GM04504 (cell line): ENCODE measurements around the gene NPIPB2.
"Not testable (repeated sequence)": the region's sequence is repeated elsewhere in the genome, so short reads cannot be mapped to it uniquely, and the experiment has no call there.

Experiments used
- DNase-seq: peaks from one replicate; pipeline ENCODE4 v3.0.0-alpha.2; 2012; ENCODE audit warnings: low read depth

Gene NPIPB2

GRCh38 chr16:11957591-11958395 lies 15.9 kb upstream of the NPIPB2 start:
- DNase-seq, result no peak

- DNase-seq, result no peak
Observed at GRCh38 chr16:11956558-11956957, 14.7 kb upstream of the NPIPB2 start.

- peak; percentile 96 for DNase-seq
Observed at GRCh38 chr16:11955713-11956123, 13.9 kb upstream of the NPIPB2 start.

GRCh38 chr16:11953576-11953975 lies 11.7 kb upstream of the NPIPB2 start:
- not testable (repeated sequence) for DNase-seq

GRCh38 chr16:11950388-11950787 lies 8.5 kb upstream of the NPIPB2 start:
- DNase-seq, result no peak

GRCh38 chr16:11949527-11949926 lies 7.7 kb upstream of the NPIPB2 start:
- peak; percentile 31 for DNase-seq

GRCh38 chr16:11948819-11949218 lies 7.0 kb upstream of the NPIPB2 start:
- no peak for DNase-seq

GRCh38 chr16:11946433-11946832 lies 4.6 kb upstream of the NPIPB2 start:
- DNase-seq, result no peak

GRCh38 chr16:11927350-11927749 lies 14.5 kb downstream of the NPIPB2 start:
- DNase-seq, result not testable (repeated sequence)

- not testable (repeated sequence) for DNase-seq
Observed at GRCh38 chr16:11924046-11924445, 17.8 kb downstream of the NPIPB2 start.

GRCh38 chr16:11916524-11917285 lies 25.1 kb downstream of the NPIPB2 start:
- no peak for DNase-seq

GRCh38 chr16:11915644-11916523 lies 26.0 kb downstream of the NPIPB2 start, which contains the start of gene GSPT1:
Gene GSPT1 (minus strand): TSS chr16:11915956. CDS start chr16:11915720, 236 bp downstream.
- peak; percentile 96 for DNase-seq

GRCh38 chr16:11915114-11915643 lies 26.7 kb downstream of the NPIPB2 start:
- no peak for DNase-seq

GRCh38 chr16:11914210-11915113 lies 27.4 kb downstream of the NPIPB2 start:
- no peak for DNase-seq

GRCh38 chr16:11913425-11914079 lies 28.3 kb downstream of the NPIPB2 start:
- no peak for DNase-seq

GRCh38 chr16:11909653-11910545 lies 31.9 kb downstream of the NPIPB2 start:
- no peak for DNase-seq

GRCh38 chr16:11907160-11907970 lies 34.5 kb downstream of the NPIPB2 start:
- DNase-seq, result no peak

- no peak for DNase-seq
Observed at GRCh38 chr16:11903906-11904305, 37.9 kb downstream of the NPIPB2 start.
